Transverse colon (tissue), 4 donors: ENCODE data around the gene WDFY3.

Experiments
- CTCF ChIP-seq, 5 experiments: fragments of 200-600 bp in 3 of 5; fragments of 450-650 bp in 2 of 5; sonication (generic) in 3 of 5; IDR thresholded peaks; 1 replicate in 2 of 5; 2 replicates in 3 of 5; pipeline ENCODE4 v1.5.1; 2016 to 2017; ENCODE audit warnings: antibody characterized with exemption in 5 of 5, inconsistent platforms in 3 of 5, mild to moderate bottlenecking in 2 of 5, moderate library complexity in 1 of 5
- EP300 ChIP-seq: sonication (generic); formaldehyde crosslinking; IDR thresholded peaks from one replicate; pipeline ENCODE4 v1.6.1; 2017; ENCODE audit warnings: antibody characterized with exemption, low read depth
- POLR2A ChIP-seq: fragments of 450-650 bp; IDR thresholded peaks from one replicate; pipeline ENCODE4 v1.6.1; 2016; ENCODE audit warnings: antibody characterized with exemption, mild to moderate bottlenecking, moderate library complexity
- POLR2AphosphoS5 ChIP-seq, 3 donors: sonication (generic); formaldehyde crosslinking; IDR thresholded peaks; one replicate each; pipeline ENCODE4 v1.6.1; 2016; ENCODE audit warnings: antibody characterized with exemption in 3 of 3

- TF ChIP-seq POLR2A (no peak), CTCF (IDR thresholded peaks at IDR 0.05) (no peak), POLR2AphosphoS5 (IDR thresholded peaks at IDR 0.05) (no peak), EP300 (no peak)
Measured at GRCh38 chr4:84730375-84730774, 236.1 kb downstream of the WDFY3 start.
